H1 (cell line): Measurements from ENCODE around the gene FBXO46. TPM values are rescaled to one million over a fixed set of nuclear protein-coding genes. Genes with fewer than 3 reads are reported as not detected.
"Not testable (repeated sequence)": the region's sequence is repeated elsewhere in the genome, so short reads cannot be mapped to it uniquely, and the experiment has no call there.

ENCODE experiments used
- CTCF ChIA-PET: fragments of 300-600 bp; sonication (Branson Sonifier 250); formaldehyde crosslinking; loops from one replicate; lab custom pipeline; 2021; ENCODE audit not compliant: partially characterized antibody; lab: Charles Lee
- POLR2A ChIA-PET: fragments of 300-600 bp; sonication (Branson Sonifier 250); formaldehyde crosslinking; loops from one replicate; lab custom pipeline; 2021; ENCODE audit warnings: inconsistent platforms; ENCODE audit not compliant: partially characterized antibody; lab: Charles Lee
- DNase-seq, 2 experiments: peaks; one replicate each; pipeline versions ENCODE4 v3.0.0 to v3.0.0-alpha.2; 2010 to 2022; ENCODE audit warnings: low spot score in 2 of 2, low read depth in 1 of 2, mixed read lengths in 1 of 2
- FAIRE-seq: peaks from 2 replicates; lab custom pipeline; 2011; peaks lifted over from hg19 to GRCh38; lab: Jason Lieb, UNC
- H2AFZ ChIP-seq: 2 replicates; pipeline ENCODE4 v1.8.1; 2012; ENCODE audit warnings: low read length, inconsistent platforms
- H2AK5ac ChIP-seq: 2 replicates; pipeline ENCODE4 v1.6.1; 2013; ENCODE audit warnings: low read depth, low read length
- H2BK120ac ChIP-seq: replicated peaks from 2 replicates; pipeline ENCODE3; 2013; ENCODE audit warnings: low read depth, low read length, inconsistent platforms
- H2BK12ac ChIP-seq: 2 replicates; pipeline ENCODE4 v1.6.1; 2013; ENCODE audit warnings: low read depth, low read length
- H2BK15ac ChIP-seq: 2 replicates; pipeline ENCODE4 v1.6.1; 2013; ENCODE audit warnings: low read length
- H2BK20ac ChIP-seq: 2 replicates; pipeline ENCODE4 v1.6.1; 2013; ENCODE audit warnings: low read length
- H2BK5ac ChIP-seq: 2 replicates; pipeline ENCODE4 v1.6.1; 2013; ENCODE audit warnings: low read depth, low read length
- H3K14ac ChIP-seq: 2 replicates; pipeline ENCODE4 v1.6.1; 2013; ENCODE audit warnings: inconsistent platforms; ENCODE audit not compliant: insufficient read length
- H3K18ac ChIP-seq: 2 replicates; pipeline ENCODE4 v1.6.1; 2013; ENCODE audit warnings: low read length; ENCODE audit errors: extremely low read depth
- H3K23ac ChIP-seq: 2 replicates; pipeline ENCODE4 v1.6.1; 2013; ENCODE audit warnings: inconsistent platforms; ENCODE audit not compliant: insufficient read length
- H3K23me2 ChIP-seq: 2 replicates; pipeline ENCODE4 v1.6.1; 2013; ENCODE audit warnings: low read depth, low read length
- H3K27ac ChIP-seq: 2 replicates; pipeline ENCODE4 v1.6.1; 2011; ENCODE audit warnings: low read depth, low read length, inconsistent platforms
- H3K27me3 ChIP-seq, 4 experiments: replicated peaks in 1 of 4; 1 replicate in 1 of 4; 2 replicates in 3 of 4; pipeline versions ENCODE4 v1.6.1 to v1.8.1; 2011 to 2013; ENCODE audit warnings: low read length in 3 of 4, mild to moderate bottlenecking in 3 of 4, inconsistent platforms in 2 of 4, mixed read lengths in 2 of 4, moderate library complexity in 1 of 4; ENCODE audit not compliant: control insufficient read depth in 3 of 4, insufficient read depth in 3 of 4; ENCODE audit errors: extremely low read depth in 1 of 4
- H3K36me3 ChIP-seq, 4 experiments: 2 replicates each; pipeline versions ENCODE4 v1.6.1 to v1.8.1; 2011 to 2013; ENCODE audit warnings: mild to moderate bottlenecking in 4 of 4, low read length in 3 of 4, moderate library complexity in 2 of 4, control low read depth in 1 of 4, inconsistent platforms in 1 of 4; ENCODE audit not compliant: insufficient read depth in 4 of 4, control insufficient read depth in 2 of 4
- H3K4ac ChIP-seq: replicated peaks from 2 replicates; pipeline ENCODE3; 2013; ENCODE audit warnings: low read length, low read depth, mixed read lengths, inconsistent platforms; ENCODE audit not compliant: insufficient read length
- H3K4me1 ChIP-seq, 4 experiments: replicated peaks in 1 of 4; 1 replicate in 1 of 4; 2 replicates in 3 of 4; pipeline versions ENCODE4 v1.6.1 to v1.8.1; 2011 to 2013; ENCODE audit warnings: low read length in 3 of 4, inconsistent platforms in 2 of 4, mixed read lengths in 1 of 4; ENCODE audit not compliant: insufficient read depth in 4 of 4, control insufficient read depth in 3 of 4
- H3K4me2 ChIP-seq, 2 experiments: 2 replicates each; pipeline versions ENCODE4 v1.6.1 to v1.8.1; 2011 to 2013; ENCODE audit warnings: low read depth in 2 of 2, low read length in 2 of 2, control low read depth in 1 of 2, inconsistent platforms in 1 of 2, mild to moderate bottlenecking in 1 of 2; ENCODE audit not compliant: insufficient read depth in 1 of 2
- H3K4me3 ChIP-seq, 4 experiments: fragments of 200-600, 300-600 bp in 1 of 4; sonication (generic), shearing (Covaris generic), sonication (Bioruptor Twin) in 1 of 4; 2 replicates each; pipeline versions ENCODE4 v1.5.1 to v1.8.1; 2011 to 2016; ENCODE audit warnings: low read length in 4 of 4, low read depth in 3 of 4, control low read depth in 2 of 4, inconsistent platforms in 2 of 4, mild to moderate bottlenecking in 2 of 4, mixed read lengths in 1 of 4, moderate library complexity in 1 of 4; ENCODE audit not compliant: insufficient read depth in 2 of 4; ENCODE audit errors: extremely low read depth in 1 of 4
- H3K56ac ChIP-seq: replicated peaks from 2 replicates; pipeline ENCODE3; 2013; ENCODE audit warnings: low read depth, mild to moderate bottlenecking, mixed read lengths, low read length, inconsistent platforms; ENCODE audit not compliant: insufficient read length
- H3K79me1 ChIP-seq: 2 replicates; pipeline ENCODE4 v1.6.1; 2013; ENCODE audit warnings: low read depth, low read length, control low read depth
- H3K79me2 ChIP-seq, 2 experiments: 2 replicates each; pipeline versions ENCODE4 v1.6.1 to v1.8.1; 2012 to 2013; ENCODE audit warnings: low read length in 2 of 2, mild to moderate bottlenecking in 2 of 2, inconsistent platforms in 1 of 2; ENCODE audit not compliant: insufficient read depth in 2 of 2, control insufficient read depth in 1 of 2
- H3K9ac ChIP-seq, 4 experiments: replicated peaks in 1 of 4; 1 replicate in 1 of 4; 2 replicates in 3 of 4; pipeline versions ENCODE4 v1.6.1 to v1.8.1; 2011 to 2013; ENCODE audit warnings: low read depth in 3 of 4, low read length in 3 of 4, control low read depth in 2 of 4, mild to moderate bottlenecking in 2 of 4, moderate library complexity in 2 of 4, inconsistent platforms in 1 of 4; ENCODE audit errors: extremely low read depth in 1 of 4
- H3K9me3 ChIP-seq, 2 experiments: 2 replicates each; pipeline versions ENCODE4 v1.6.1 to v1.8.1; 2012 to 2013; ENCODE audit warnings: mild to moderate bottlenecking in 2 of 2, moderate library complexity in 2 of 2, control low read depth in 1 of 2, inconsistent platforms in 1 of 2, low read depth in 1 of 2, low read length in 1 of 2, mixed read lengths in 1 of 2; ENCODE audit not compliant: insufficient read depth in 2 of 2
- H4K20me1 ChIP-seq, 2 experiments: replicated peaks in 1 of 2; 2 replicates each; pipeline versions ENCODE3 to v1.8.1; 2011 to 2013; ENCODE audit warnings: inconsistent platforms in 2 of 2, low read length in 2 of 2, mild to moderate bottlenecking in 1 of 2; ENCODE audit not compliant: insufficient read depth in 2 of 2, control insufficient read depth in 1 of 2
- H4K5ac ChIP-seq: 2 replicates; pipeline ENCODE4 v1.6.1; 2013; ENCODE audit warnings: low read length, low read depth, mixed read lengths, inconsistent platforms; ENCODE audit not compliant: insufficient read length
- H4K8ac ChIP-seq: 2 replicates; pipeline ENCODE4 v1.8.0; 2013; ENCODE audit warnings: mild to moderate bottlenecking, moderate library complexity, low read length, inconsistent platforms; ENCODE audit not compliant: insufficient read depth; ENCODE audit errors: extremely low read depth
- H4K91ac ChIP-seq: replicated peaks from 2 replicates; pipeline ENCODE3; 2013; ENCODE audit warnings: low read length, mixed read lengths, inconsistent platforms; ENCODE audit not compliant: insufficient read length
- WGBS, 2 experiments: shearing (Covaris generic) in 1 of 2; methylation state at CpG; one replicate each; pipeline versions ENCODE4 v1.1.6 to v1.1.7; 2013 to 2015; ENCODE audit warnings: low lambda C conversion rate in 2 of 2, mixed read lengths in 2 of 2, inconsistent platforms in 1 of 2, low coverage in 1 of 2, missing lambda C conversion rate in 1 of 2; ENCODE audit not compliant: insufficient replicate concordance in 2 of 2, insufficient coverage in 1 of 2, insufficient read length in 1 of 2; ENCODE audit errors: extremely low coverage in 1 of 2, missing lambda C conversion rate in 1 of 2; 5-methylcytosine and 5-hydroxymethylcytosine counted together
- polyA plus RNA-seq, 7 experiments: library from polyadenylated mRNA; depleted of rRNA in 3 of 7; stranded (reverse) in 5 of 7; unstranded in 2 of 7; fragments of >200 nt in 5 of 7; fragments of 200-250 nt in 2 of 7; gene quantifications; 1 replicate in 5 of 7; 2 replicates in 1 of 7; 4 replicates in 1 of 7; pipeline versions ENCODE4 v1.2.1 to v1.2.3, GENCODE V29; 2011 to 2013; ENCODE audit warnings: missing spikeins in 2 of 7, mixed read lengths in 2 of 7
- total RNA-seq: library from RNA; stranded (reverse); fragmentation: NEBNext Ultra II Directional; extraction: Animal tissue kit (Norgen Biotek cat#: 25700); gene quantifications from 2 replicates; pipeline ENCODE4 v1.2.1, GENCODE V29; 2021

FBXO46 gene
- total and polyA plus RNA-seq, 2 of the 8 experiments (the other 6 are each of a cell fraction or from before 2014, with no cell fraction given): 11.2 to 38.9 TPM

DNA sequence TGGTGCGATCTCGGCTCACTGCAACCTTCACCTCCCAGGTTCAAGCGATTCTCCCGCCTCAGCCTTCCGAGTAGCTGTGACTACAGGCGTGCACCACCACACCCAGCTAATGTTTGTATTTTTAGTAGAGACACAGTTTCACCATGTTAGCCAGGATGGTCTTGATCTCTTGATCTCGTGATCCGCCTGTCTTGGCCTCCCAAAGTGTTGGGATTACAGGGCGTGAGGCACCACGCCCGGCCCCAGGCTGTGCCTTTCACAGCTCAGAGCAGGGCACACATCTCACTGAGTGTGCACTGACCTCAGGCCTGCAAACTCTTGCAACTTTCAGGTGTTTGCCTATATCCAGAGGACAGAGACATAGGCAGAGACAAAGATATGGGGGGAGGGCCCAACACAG lies 45.7 kb downstream of the FBXO46 start:
- not testable (repeated sequence) for H3K4me2 ChIP-seq, H4K8ac ChIP-seq, H3K79me1 ChIP-seq, H3K9ac ChIP-seq, H2AK5ac ChIP-seq, H2BK15ac ChIP-seq, H3K23ac ChIP-seq, FAIRE-seq, H4K20me1 ChIP-seq, H3K79me2 ChIP-seq, H3K4ac ChIP-seq, H3K4me1 ChIP-seq, H3K56ac ChIP-seq, H2BK12ac ChIP-seq, DNase-seq, H2BK120ac ChIP-seq, H3K14ac ChIP-seq, H4K91ac ChIP-seq, H4K5ac ChIP-seq, H3K4me3 ChIP-seq, H3K27me3 ChIP-seq, H3K18ac ChIP-seq, H3K9me3 ChIP-seq, H2AFZ ChIP-seq, H3K23me2 ChIP-seq, H3K27ac ChIP-seq, H2BK20ac ChIP-seq, H2BK5ac ChIP-seq
- CTCF ChIA-PET: interaction anchor here (0.5 to 9.6 kb wide), 3 partner anchors 6 to 39 kb away, joined by 3 to 98 read pairs (median 3); partner anchors contain the start of genes QPCTL and SNRPD2
- POLR2A ChIA-PET: interaction anchor here (0.7 to 3.0 kb wide), 3 partner anchors 84 to 794 kb away, joined by 3 to 7 read pairs (median 3); partner anchors contain the start of genes DMPK, SIX5 and TOMM40
- 88% methylated on average over 8 of the region's 11 CpGs; no CpG with 5 or more reads in 1 of the 2 experiments for WGBS, 2 experiments
- H3K36me3 ChIP-seq: peaks cover 11 to 48% (median 30%) of the 10 kb centered on the region in 4 experiments
